Measurements from ENCODE around the gene VSIG8.

GRCh38 chr1:159857889-159858288, 4.6 kb downstream of the VSIG8 start:
- TF ChIP-seq CTCF (IDR thresholded peaks at IDR 0.05) (no peak), POLR2A (IDR thresholded peaks at IDR 0.05) (no peak)

All from thyroid gland (tissue), 4 donors.